HG03558 (cell line): ENCODE measurements around the gene GPR132.
"Not testable (repeated sequence)": the region's sequence is repeated elsewhere in the genome, so short reads cannot be mapped to it uniquely, and the experiment has no call there.

Source experiments
- ATAC-seq: cut with Tn5 transposase; IDR thresholded peaks from one replicate; pipeline ENCODE4 v1.9.1; 2021; ENCODE audit warnings: moderate number of reproducible peaks; ENCODE audit not compliant: unreplicated experiment; ENCODE audit errors: extremely low read depth

The GPR132 gene

GRCh38 chr14:105046891-105047282 lies 18.3 kb downstream of the GPR132 start:
- no peak for ATAC-seq

- ATAC-seq: no peak
Observed at GRCh38 chr14:105045710-105046326, 19.4 kb downstream of the GPR132 start.

GRCh38 chr14:105043641-105044040 lies 21.6 kb downstream of the GPR132 start:
- ATAC-seq: no peak

GRCh38 chr14:105042813-105043212 lies 22.4 kb downstream of the GPR132 start:
- no peak for ATAC-seq

GRCh38 chr14:105041841-105042765 lies 23.1 kb downstream of the GPR132 start:
- no peak for ATAC-seq

DNA sequence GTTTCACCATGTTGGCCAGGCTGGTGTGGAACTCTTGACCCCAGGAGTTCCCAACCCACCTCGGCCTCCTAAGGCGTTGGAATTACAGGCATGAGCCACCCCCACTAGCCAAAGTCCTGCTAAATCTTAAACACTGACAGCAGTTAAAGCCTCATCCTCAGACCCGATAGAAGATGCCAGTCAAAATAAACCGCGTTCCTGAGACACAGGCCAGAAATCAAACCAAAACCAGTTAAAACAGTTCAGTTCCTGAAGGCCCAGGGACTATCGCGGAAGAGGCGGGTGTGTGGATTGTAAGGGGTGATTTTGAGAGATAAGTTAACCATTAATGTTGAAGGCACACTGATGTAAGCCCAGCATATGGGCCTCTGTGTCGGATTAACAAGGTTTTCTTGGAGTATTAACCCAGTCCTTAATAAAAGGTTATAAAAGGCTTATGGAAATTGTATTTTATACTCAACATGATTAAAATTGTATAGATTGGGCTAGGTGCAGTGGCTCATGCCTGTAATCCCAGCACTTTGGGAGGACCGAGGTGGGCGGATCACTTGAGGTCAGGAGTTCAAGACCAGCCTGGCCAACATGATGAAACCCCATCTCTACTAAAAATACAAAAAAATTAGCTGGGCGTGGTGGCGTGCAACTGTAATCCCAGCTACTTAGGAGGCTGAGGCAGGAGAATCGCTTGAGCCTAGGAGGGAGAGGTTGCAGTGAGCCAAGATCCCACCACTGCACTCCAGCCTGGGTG lies 25.6 kb downstream of the GPR132 start:
- ATAC-seq: no peak

DNA sequence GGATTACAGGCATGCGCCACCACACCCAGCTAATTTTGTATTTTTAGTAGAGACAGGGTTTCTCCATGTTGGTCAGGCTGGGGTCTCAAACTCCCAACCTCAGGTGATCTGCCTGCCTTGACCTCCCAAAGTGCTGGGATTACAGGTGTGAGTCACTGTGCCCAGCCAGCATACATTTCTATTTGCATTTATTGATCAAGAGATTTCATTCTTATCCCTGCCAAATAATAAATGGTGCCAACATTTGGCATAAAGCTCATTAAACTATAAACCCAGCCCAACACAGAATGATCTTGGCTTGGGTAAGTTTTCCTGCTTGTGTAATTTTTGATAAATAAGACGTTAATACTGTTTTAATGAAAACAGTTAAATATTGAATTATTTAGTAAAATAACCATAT lies 29.6 kb downstream of the GPR132 start:
- ATAC-seq: not testable (repeated sequence)

- ATAC-seq: no peak
Observed at GRCh38 chr14:105034315-105035039, 30.8 kb downstream of the GPR132 start.

- ATAC-seq: not testable (repeated sequence)
Observed at GRCh38 chr14:105033412-105033900, 31.8 kb downstream of the GPR132 start.

- ATAC-seq: not testable (repeated sequence)
Observed at GRCh38 chr14:105032451-105032901, 32.8 kb downstream of the GPR132 start.

GRCh38 chr14:105030836-105031396 lies 34.3 kb downstream of the GPR132 start:
- ATAC-seq: no peak

DNA sequence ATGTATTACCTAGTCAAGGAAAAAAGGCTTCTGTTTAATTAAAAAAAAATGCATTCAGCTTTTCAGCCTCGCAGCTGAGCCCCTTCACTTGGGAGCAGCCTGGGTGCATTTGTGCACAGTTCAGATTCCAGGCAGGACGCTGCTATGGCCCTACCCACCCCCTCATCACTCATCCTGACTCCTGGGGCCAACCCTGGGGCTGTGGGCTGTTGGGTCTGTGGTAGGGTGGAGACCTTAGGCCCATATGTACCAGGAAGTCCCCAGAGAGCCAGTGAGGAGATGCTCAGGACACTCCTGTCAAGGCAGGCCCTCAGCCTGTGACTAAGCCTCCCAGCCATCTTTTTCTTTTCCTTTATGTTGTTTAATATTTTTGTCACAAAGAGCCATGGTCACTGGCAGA lies 35.0 kb downstream of the GPR132 start:
- no peak for ATAC-seq

GRCh38 chr14:105029402-105029801 lies 35.8 kb downstream of the GPR132 start:
- ATAC-seq: no peak

DNA sequence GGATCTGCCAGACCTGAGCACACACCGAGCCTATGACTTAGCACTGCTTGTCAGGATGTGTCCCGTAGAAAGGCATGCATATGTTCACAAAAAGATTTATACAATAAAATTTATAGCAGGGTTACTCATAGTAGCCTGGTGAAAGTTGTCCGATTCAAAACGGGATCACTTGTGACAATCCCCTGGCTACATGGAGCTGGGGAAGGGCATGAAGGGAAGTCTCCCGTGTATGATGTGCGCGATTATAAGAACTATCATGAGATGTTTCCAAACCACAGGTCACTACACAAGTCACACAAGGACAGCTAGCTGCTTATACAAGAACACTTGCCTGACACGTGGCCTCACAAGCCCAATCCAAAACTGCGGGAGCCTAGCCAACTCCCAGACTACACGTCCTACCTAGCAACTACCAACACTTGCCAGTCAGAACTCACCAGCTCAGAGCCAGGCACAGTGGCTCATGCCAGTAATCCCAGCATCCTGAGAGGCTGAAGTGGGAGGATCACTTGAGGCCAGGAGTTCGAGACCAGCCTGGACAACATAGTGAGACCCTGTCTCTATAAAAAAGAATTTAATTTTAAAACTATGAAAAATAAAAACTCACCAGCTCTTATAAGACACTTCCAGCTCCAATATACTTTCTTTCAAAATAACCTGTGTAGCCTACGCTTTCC lies 36.8 kb downstream of the GPR132 start:
- ATAC-seq: no peak

DNA sequence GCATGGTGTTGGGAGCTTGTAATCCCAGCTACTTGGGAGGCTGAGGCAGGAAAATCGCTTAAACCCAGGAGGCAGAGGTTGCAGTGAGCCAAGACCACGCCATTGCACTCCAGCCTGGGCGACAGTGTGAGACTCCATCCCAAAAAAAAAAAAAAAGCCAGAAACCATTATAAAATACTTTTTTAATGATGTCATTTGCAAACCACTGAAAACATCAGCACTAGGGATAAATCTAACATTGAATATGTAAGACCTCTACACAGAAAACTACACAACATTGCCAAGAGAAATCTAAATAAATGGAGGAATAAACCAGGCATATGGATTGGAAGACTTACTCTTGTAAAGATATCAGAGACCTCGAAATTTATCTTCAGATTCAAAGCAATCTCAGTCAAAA lies 37.5 kb downstream of the GPR132 start:
- ATAC-seq: not testable (repeated sequence)

- ATAC-seq: no peak
Observed at GRCh38 chr14:105026802-105027563, 38.2 kb downstream of the GPR132 start.

DNA sequence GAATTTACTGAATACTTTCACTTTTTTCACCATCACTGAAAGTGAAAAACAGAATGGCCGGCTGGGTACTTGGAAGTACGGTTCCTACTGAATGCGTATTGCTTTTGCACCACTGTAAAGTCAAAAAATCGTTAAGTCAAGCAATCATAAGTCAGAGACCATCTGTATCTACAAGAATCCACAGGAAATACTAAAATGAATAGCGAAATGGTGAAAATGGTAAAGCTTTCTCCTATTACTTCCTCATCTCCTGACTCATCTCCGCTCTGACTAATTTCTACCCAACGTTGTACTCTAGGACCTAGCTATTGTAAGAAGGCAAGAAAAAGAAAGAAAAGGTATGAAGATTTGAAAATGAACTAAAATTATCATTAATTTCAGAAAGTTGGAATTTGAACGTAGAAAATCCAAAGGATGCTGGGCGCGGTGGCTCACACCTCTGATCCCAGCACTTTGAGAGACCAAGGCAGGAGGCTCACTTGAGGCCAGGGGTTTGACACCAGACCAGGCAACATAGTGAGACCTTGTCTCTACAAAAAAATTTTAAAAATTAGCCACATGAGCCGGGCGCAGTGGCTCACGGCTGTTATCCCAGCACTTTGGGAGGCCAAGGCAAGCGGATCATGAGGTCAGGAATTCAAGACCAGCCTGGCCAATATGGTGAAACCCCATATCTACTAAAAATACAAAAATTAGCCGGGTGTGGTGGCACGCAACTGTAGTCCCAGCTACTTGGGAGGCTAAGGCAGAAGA lies 39.0 kb downstream of the GPR132 start:
- ATAC-seq: no peak

- ATAC-seq: no peak
Observed at GRCh38 chr14:105025429-105025828, 39.8 kb downstream of the GPR132 start.
